Gastroesophageal sphincter (tissue), 4 donors: ENCODE results near the gene WDR45B. TPM values are rescaled to one million over a fixed set of nuclear protein-coding genes. Genes with fewer than 3 reads are reported as not detected.

Experiments used
- ATAC-seq: fragments of 150-250 bp; one replicate; pipeline ENCODE4 v1.9.1; 2016; ENCODE audit warnings: mild to moderate bottlenecking, moderate library complexity
- H3K27ac ChIP-seq, 4 donors: fragments of 200-600 bp; sonication (generic) in 3 of 4; 1 replicate in 3 of 4; 2 replicates in 1 of 4; pipeline ENCODE4 v1.5.1; 2016 to 2019
- H3K27me3 ChIP-seq: fragments of 200-600 bp; sonication (generic); one replicate; pipeline ENCODE4 v1.5.1; 2019
- H3K36me3 ChIP-seq, 2 donors: fragments of 200-600 bp; sonication (generic); one replicate each; pipeline ENCODE4 v1.5.1; 2019; ENCODE audit warnings: control low read depth in 1 of 2
- H3K4me1 ChIP-seq, 3 donors: fragments of 200-600 bp; sonication (generic); 1 replicate in 2 of 3; 2 replicates in 1 of 3; pipeline ENCODE4 v1.5.1; 2016 to 2019; ENCODE audit warnings: control low read depth in 2 of 3
- H3K4me3 ChIP-seq, 2 donors: fragments of 200-600 bp; sonication (generic); one replicate each; pipeline ENCODE4 v1.5.1; 2019; ENCODE audit warnings: mild to moderate bottlenecking in 1 of 2, moderate library complexity in 1 of 2
- H3K9me3 ChIP-seq, 3 donors: fragments of 200-600 bp; sonication (generic); one replicate each; pipeline ENCODE4 v1.5.1; 2017 to 2019; ENCODE audit warnings: control low read depth in 2 of 3
- CTCF ChIP-seq, 4 experiments: fragments of 200-600 bp in 2 of 4; fragments of 450-650 bp in 2 of 4; sonication (generic) in 1 of 4; IDR thresholded peaks; one replicate each; pipeline ENCODE4 v1.5.1; 2017 to 2019; ENCODE audit warnings: antibody characterized with exemption in 4 of 4, mild to moderate bottlenecking in 2 of 4, moderate library complexity in 2 of 4
- EP300 ChIP-seq: sonication (generic); formaldehyde crosslinking; IDR thresholded peaks from one replicate; pipeline ENCODE4 v1.6.1; 2017; ENCODE audit warnings: antibody characterized with exemption, mild to moderate bottlenecking
- POLR2A ChIP-seq, 2 donors: fragments of 450-650 bp; IDR thresholded peaks; one replicate each; pipeline ENCODE4 v1.6.1; 2017; ENCODE audit warnings: antibody characterized with exemption in 2 of 2, mild to moderate bottlenecking in 2 of 2, moderate library complexity in 1 of 2
- POLR2AphosphoS5 ChIP-seq: sonication (generic); formaldehyde crosslinking; IDR thresholded peaks from one replicate; pipeline ENCODE4 v1.6.1; 2017; ENCODE audit warnings: antibody characterized with exemption
- WGBS, 2 donors: methylation state at CpG; one replicate each; pipeline ENCODE4 v1.1.5; 2018; ENCODE audit warnings: low coverage in 1 of 2; 5-methylcytosine and 5-hydroxymethylcytosine counted together
- total RNA-seq, 4 donors: library from RNA; depleted of rRNA; stranded (reverse); fragments of >200 nt; gene quantifications; one replicate each; pipeline ENCODE4 v1.1.0, GENCODE V29; 2016

WDR45B gene
- total RNA-seq, 4 donors from 2014 or later = 70.8 to 77.4 (median 76.4) TPM

DNA sequence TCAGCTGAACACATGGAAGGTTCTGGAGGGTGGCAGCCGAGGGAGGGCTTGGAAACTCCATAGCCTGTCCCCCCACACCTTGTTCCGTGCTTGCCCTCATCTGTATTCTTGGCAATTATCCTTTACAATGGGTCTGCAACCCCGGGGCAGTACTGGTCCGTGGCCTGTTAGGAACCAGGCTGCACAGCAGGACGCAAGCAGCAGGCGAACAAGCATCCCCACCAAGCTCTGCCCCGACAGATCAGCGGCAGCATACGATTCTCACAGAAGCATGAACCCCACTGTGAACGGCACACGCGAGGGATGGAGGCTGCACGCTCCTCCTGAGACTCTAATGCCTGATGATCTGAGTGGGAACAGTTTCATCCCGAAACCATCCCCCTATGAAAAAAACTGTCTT, 6.2 kb downstream of the WDR45B start:
- TF ChIP-seq POLR2AphosphoS5 (no peak), CTCF (IDR thresholded peaks at IDR 0.05) (no peak), POLR2A (IDR thresholded peaks at IDR 0.05) (no peak), EP300 (no peak)

GRCh38 chr17:82640036-82640435, 8.2 kb downstream of the WDR45B start:
- Histone ChIP-seq H3K4me3 (no peak overlapping the region), H3K27ac (no peak overlapping the region), H3K27me3 (no peaks in the 10 kb centered on the region), H3K9me3 (no peaks in the 10 kb centered on the region), H3K36me3 (peaks cover 0 to 74% of the 10 kb centered on the region in 2 donors), H3K4me1 (peaks cover 0 to 43% (median 0%) of the 10 kb centered on the region in 3 donors)
- TF ChIP-seq POLR2AphosphoS5 = no peak
- TF ChIP-seq POLR2A (IDR thresholded peaks at IDR 0.05) = no peak
- no peak for TF ChIP-seq EP300
- TF ChIP-seq CTCF (IDR thresholded peaks at IDR 0.05) = no peak
- WGBS, 2 donors = 100% methylated on average over 1 of the region's 5 CpGs; no CpG with 5 or more reads in 1 of the 2 donors
- no peak for ATAC-seq

More for the DNA sequence above, 6.2 kb downstream of the WDR45B start:
- peaks cover 4 to 63% (median 8%) of the 10 kb centered on the region in 3 donors for H3K4me1 ChIP-seq
- no peaks in the 10 kb centered on the region for H3K27me3 ChIP-seq
- no peak overlapping the region for H3K27ac ChIP-seq
- H3K36me3 ChIP-seq = peaks cover 0 to 66% of the 10 kb centered on the region in 2 donors
- 69 to 86% methylated on average over 3 to 14 of the region's 14 CpGs for WGBS, 2 donors
- no peaks in the 10 kb centered on the region for H3K9me3 ChIP-seq
- H3K4me3 ChIP-seq = no peak overlapping the region
- ATAC-seq = no peak

GRCh38 chr17:82639628-82640027, 8.6 kb downstream of the WDR45B start:
- Histone ChIP-seq H3K4me3 (no peak overlapping the region), H3K9me3 (no peaks in the 10 kb centered on the region), H3K4me1 (peaks cover 0 to 39% (median 0%) of the 10 kb centered on the region in 3 donors), H3K27ac (no peak overlapping the region), H3K27me3 (no peaks in the 10 kb centered on the region), H3K36me3 (peaks cover 0 to 73% of the 10 kb centered on the region in 2 donors)
- no peak for TF ChIP-seq POLR2A (IDR thresholded peaks at IDR 0.05)
- TF ChIP-seq CTCF (IDR thresholded peaks at IDR 0.05) = no peak
- TF ChIP-seq POLR2AphosphoS5 = no peak
- no peak for TF ChIP-seq EP300
- no CpG with 5 or more reads among the region's 14 CpGs for WGBS, 2 donors
- no peak for ATAC-seq

GRCh38 chr17:82638183-82638773, 10.0 kb downstream of the WDR45B start:
- H3K27me3 ChIP-seq = no peaks in the 10 kb centered on the region
- H3K4me3 ChIP-seq = no peak overlapping the region
- no peak for TF ChIP-seq CTCF (IDR thresholded peaks at IDR 0.05)
- no peak for TF ChIP-seq EP300
- no peak for TF ChIP-seq POLR2A (IDR thresholded peaks at IDR 0.05)
- no peak for TF ChIP-seq POLR2AphosphoS5
- ATAC-seq = no peak
- H3K27ac ChIP-seq = no peak overlapping the region
- WGBS, 2 donors = 45 to 77% methylated on average over 3 to 5 of the region's 5 CpGs
- H3K9me3 ChIP-seq = no peaks in the 10 kb centered on the region
- peaks cover 0 to 25% (median 0%) of the 10 kb centered on the region in 3 donors for H3K4me1 ChIP-seq
- H3K36me3 ChIP-seq = peaks cover 0 to 71% of the 10 kb centered on the region in 2 donors
